ENCODE results near the gene ABHD14A.

Gene ABHD14A

DNA sequence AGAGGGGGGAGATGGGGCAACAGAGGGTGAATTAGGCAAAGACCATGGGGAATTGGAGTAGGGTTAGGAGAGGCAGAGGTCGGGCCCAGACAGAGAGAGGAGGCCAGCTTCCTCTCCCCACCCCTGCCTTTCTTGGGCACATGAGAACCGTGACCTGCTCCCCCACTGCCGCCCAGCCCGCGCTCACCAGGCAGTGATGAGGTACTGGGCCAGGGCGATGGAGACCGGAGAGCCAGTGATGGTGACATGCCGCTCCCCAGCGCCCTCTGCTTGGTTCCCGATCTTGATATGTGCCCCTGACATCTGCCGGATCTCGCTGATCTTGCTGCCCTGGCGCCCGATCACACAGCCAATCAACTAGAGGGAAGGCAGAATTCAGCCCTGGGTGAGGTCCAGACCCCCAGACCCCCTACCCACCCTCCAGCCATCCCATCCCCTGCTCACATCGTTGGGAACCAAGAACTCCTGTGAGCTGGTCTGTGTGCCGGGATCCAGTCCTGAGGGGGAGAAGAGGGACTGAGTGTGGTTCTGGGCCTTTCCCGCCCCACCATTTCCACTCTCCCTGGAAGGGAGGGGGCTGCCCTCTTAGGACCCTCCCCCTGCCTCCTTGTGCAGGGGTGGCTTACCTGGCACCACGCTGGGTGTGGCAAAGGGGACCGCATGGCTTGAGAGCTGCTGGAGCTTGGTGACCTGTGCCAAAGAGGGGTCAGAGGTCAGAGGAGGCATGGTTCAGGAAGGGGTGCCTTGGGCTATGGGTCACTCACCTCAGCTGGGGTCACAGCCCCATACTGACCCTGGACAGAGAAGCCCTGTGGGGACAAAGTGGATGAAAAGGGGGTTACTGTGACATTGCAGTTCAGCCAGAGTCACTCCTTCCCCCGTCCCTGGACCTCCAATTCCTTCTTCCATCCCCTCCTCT lies 16.0 kb upstream of the ABHD14A start:
- no peak for DNase-seq

GRCh38 chr3:51959651-51960050 lies 15.2 kb upstream of the ABHD14A start:
- DNase-seq, result no peak

- no peak for DNase-seq
Observed at GRCh38 chr3:51960386-51960785, 14.5 kb upstream of the ABHD14A start.

DNA sequence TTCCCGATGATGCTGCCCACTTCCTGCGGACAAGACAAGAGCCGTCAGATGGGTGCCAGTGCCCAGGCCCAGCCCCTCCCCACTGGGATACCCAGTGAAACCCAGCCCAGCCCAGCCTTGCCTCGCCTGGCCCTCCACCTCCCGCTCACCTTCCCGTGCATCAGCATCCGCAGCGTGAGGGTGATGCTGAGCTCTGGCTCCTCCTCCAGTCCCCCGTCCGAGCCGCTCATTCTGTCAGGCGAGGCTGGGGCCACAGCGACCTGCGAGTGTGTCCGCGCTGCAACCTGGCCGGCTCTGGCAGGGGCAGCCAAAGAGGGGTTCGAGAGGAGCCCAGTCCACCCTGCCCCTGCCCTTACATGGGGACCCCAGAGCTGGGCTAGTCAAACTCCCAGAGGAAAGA lies 13.9 kb upstream of the ABHD14A start:
- no peak for DNase-seq

GRCh38 chr3:51961602-51962569 lies 13.0 kb upstream of the ABHD14A start:
- DNase-seq, result no peak

- peak in 1 of 2 donors; percentile 42 for DNase-seq
Observed at GRCh38 chr3:51962854-51963530, 11.9 kb upstream of the ABHD14A start.

- peak; percentile 33 to 39 for DNase-seq
Observed at GRCh38 chr3:51963951-51964451, 10.9 kb upstream of the ABHD14A start.

DNA sequence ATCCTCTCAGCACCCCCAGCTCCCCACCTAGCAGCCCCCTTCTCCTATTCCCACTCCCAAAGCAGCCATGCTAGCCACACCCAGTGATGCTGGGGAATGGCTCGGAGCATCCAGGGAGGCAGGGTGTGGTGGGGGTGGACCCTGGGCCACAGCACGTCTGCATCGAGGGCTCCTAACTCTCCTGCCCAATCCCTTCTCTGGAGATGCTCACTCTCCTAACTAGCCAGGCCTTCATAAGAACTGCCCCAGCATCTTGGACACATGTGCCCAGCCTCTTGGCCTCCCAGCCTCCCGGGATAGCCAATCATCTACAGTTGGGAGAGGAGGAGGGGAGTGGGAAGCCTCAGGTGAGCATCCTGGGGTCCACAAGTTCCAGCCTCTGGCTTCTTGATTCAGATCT lies 10.3 kb upstream of the ABHD14A start:
- DNase-seq, result no peak

GRCh38 chr3:51966016-51966415 lies 8.8 kb upstream of the ABHD14A start:
- DNase-seq, result peak; percentile 72 to 73

DNA sequence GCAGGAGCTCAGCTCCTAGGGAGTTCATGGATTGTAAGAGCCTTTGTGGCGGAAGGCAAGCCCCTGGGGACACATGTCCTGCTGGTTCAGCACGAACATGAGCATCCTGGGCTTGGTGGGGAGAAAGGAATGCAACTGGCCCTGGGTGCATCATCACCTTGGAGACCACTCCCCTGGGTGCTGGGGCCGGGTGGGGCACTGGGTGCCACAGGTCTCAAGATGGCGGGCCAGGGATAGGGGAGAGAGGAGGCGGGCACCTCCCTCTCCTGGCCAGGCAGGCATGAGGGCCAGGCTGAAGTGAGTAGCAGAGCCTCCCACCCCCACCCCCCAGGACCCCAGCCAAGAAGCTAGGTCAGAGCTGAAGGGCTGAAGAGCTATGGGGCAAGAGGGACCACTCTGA lies 8.4 kb upstream of the ABHD14A start:
- peak in 1 of 2 donors; percentile 53 for DNase-seq

DNA sequence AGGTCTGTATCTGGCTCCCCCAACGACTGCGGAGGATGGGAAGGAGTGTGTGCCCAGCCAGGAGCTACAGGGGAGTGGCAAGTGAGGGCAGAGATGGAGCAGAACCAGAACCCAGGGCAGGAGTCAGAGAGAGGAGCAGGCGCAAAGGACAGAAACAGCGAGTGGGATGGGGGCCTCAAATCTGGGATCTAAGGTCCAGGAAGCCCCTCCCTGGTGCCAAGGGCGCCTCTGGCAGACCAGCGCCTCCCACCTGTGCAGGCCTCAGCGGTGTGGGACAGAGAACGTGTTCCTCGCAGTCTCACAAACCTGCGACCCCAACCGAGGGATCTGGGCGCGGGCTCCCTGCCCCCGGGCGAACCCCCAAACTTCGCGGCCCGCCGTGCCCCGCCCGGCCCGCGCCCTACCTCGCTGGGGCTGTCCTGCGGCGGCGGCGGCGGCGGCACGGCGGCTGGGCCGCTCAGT lies 7.9 kb upstream of the ABHD14A start:
- no peak for DNase-seq

GRCh38 chr3:51967384-51968169 lies 7.3 kb upstream of the ABHD14A start, which contains the start of gene PCBP4:
PCBP4 (minus strand) TSS chr3:51967454; CDS start chr3:51961240, 6,214 bp downstream.
- peak; percentile 79 to 84 for DNase-seq

GRCh38 chr3:51968170-51968775 lies 6.6 kb upstream of the ABHD14A start:
- DNase-seq, result no peak

GRCh38 chr3:51968883-51969678 lies 5.8 kb upstream of the ABHD14A start:
- no peak for DNase-seq

- no peak for DNase-seq
Observed at GRCh38 chr3:51969841-51970240, 5.0 kb upstream of the ABHD14A start.

DNA sequence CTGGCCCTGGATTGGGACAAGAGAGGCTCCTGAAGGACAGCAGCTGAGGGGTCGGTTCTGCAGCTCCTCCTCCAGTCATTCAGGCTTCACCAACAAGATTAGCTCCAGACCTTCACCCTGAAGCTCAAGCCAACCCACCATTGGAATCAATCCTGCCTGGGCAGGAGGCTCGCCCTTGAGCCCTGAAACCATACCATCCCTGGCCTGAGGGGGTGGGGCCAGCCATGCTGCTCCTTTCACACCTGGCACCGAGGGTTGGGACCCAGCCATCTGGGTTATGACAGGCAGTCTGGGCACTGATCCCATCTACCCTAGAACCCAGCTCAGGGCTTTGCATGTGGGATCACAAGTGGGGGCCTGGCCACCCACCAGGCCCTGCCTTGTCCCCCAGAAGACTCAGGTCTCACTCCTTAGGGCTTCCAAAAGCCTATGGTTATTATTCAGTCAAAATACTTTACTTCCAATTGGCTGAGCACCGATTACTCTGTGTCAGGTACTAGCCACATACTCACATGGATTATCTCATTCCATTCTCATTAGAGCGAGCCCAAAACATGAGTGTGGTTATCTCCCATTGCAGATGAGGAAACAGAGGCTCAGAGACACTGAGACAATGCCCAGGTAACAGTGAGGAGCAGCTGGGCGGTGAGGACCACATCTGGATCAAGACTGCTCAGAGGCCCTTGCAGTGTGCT lies 4.1 kb upstream of the ABHD14A start:
- DNase-seq, result no peak

GRCh38 chr3:51971350-51971749 lies 3.5 kb upstream of the ABHD14A start:
- no peak for DNase-seq

- peak in 1 of 2 donors; percentile 58 for DNase-seq
Observed at GRCh38 chr3:51974277-51974962, 444 bp upstream of the ABHD14A start.

Data from hippocampal formation (tissue), 2 donors.